ENCODE results near the gene AQP12A.

GRCh38 chr2:240739797-240740196 is 48.1 kb downstream of the AQP12A start:
- TF ChIP-seq CTCF (IDR thresholded peaks at IDR 0.05), result no peak
- no peak for TF ChIP-seq POLR2A (IDR thresholded peaks at IDR 0.05)

All from uterus (tissue), 2 donors.